Left lobe of liver (tissue), 2 donors: ENCODE results near the gene PHLDB3. TPM values are rescaled to one million over a fixed set of nuclear protein-coding genes. Genes with fewer than 3 reads are reported as not detected.
A peak's percentile ranks its signal among the peaks of the same experiment; 100 is the strongest.
"Not testable (repeated sequence)": the region's sequence is repeated elsewhere in the genome, so short reads cannot be mapped to it uniquely, and the experiment has no call there.

Experiments
- ATAC-seq: fragments of 200-7000 bp; cut with Tn5 transposase; one replicate; pipeline ENCODE4 v1.9.1; 2020; ENCODE audit warnings: mild to moderate bottlenecking, moderate library complexity
- DNase-seq: peaks from one replicate; pipeline ENCODE4 v3.0.0-alpha.2; 2020; ENCODE audit warnings: low spot score
- total RNA-seq: library from RNA; stranded (reverse); gene quantifications from one replicate; pipeline ENCODE4 v1.2.1, GENCODE V29; 2021
- donor health status: DM: no; HTN: no; CAD: no; lungs with moderate emphysema.
- donor health status: DM: no; HTN: yes; CAD: no.

PHLDB3 gene
- total RNA-seq, 1 donor from 2014 or later = 17.7 TPM

- ATAC-seq (no peak), DNase-seq (no peak)
Measured at GRCh38 chr19:43447655-43448054, 56.9 kb downstream of the PHLDB3 start.

- peak; percentile 79 for DNase-seq
- ATAC-seq = peak; percentile 100
Measured at GRCh38 chr19:43446746-43447489, 57.6 kb downstream of the PHLDB3 start.

- DNase-seq = no peak
Measured at GRCh38 chr19:43445426-43445825, 59.1 kb downstream of the PHLDB3 start.

GRCh38 chr19:43444531-43445287 lies 59.8 kb downstream of the PHLDB3 start:
- ATAC-seq (no peak), DNase-seq (no peak)

More at GRCh38 chr19:43445426-43445825, 59.1 kb downstream of the PHLDB3 start:
- no peak for ATAC-seq

DNA sequence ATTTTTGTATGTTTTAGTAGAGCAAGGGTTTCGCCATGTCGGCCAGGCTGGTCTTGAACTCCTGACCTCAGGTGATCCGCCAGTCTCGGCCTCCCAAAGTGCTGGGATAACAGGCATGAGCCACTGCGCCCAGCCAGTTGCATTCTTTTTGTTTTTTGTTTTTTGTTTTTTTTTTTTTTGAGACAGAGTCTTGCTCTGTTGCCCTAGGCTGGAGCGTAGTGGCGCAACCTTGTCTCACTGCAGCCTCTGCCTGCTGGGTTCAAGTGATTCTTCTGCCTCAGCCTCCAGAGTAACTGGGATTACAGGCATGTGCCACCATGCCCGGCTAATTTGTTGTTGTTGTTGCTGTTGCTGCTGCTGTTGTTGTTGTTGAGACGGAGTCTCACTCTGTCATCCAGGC lies 60.5 kb downstream of the PHLDB3 start:
- not testable (repeated sequence) for DNase-seq, ATAC-seq

DNA sequence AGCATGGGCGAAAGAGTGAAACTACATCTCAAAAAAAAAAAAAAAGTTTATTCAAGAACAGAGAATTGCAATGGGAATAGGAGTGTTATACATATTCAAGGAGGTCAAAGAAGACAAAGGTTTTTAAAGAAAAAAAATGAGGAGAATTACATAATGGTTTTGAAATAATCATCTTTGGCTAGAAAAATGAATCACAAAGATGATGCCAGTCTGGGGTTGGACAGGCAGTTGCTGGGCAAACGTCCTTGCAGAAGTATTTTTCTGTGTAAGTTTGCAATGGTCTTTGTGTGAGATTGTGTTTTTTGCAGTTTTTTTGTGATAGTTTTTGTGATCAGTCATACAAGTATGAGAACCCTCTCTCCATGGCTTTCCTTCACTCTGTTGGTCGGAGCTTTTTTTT lies 62.8 kb downstream of the PHLDB3 start:
- DNase-seq = no peak
- ATAC-seq = no peak

DNA sequence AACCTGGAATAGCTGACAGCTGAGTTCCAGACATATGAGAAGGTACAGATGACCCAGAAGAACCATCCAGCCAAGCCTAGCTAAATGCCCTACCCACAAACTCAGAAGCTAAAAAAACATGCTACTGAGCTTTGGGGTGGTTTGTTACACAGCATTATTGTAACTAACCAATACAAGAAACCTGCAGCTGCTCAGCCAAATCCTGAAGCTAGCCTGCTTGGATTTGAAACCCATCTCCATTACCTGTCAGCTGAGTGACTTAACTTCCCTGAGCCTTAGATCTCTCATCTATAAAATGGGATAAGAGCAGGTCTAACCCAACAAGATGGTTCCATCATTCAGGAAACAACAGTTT lies 64.9 kb downstream of the PHLDB3 start:
- no peak for ATAC-seq
- no peak for DNase-seq

DNA sequence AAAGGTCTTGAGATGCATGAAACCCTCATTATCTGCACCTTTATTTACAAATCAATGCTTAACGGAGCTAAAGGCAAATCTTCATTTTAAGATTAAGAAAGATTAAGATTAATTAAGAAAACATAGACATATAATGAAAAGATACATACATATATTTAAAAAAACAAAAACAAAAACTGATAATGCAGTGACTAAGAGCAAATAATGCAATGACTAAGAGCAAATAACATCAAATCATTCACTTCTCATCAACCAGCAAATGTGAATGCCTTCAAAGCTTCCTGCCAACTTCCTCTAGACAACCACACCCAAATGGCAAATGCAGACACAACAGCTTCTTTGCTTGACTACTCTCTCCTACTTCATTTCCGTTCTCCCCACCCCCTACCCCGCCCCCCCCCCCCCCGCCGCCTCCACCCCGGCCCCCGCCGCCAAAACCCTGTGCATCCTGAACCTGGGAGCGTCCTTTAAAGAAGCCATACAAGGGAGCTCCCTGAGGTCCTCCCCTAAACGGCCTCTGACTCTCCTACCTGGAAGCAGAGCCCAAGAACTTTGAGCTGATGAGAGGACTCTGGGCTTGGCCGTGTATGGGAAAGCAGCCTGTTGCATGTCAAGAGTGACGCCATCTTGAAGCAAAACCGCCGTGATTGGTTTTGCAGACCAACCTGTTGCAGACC lies 65.4 kb downstream of the PHLDB3 start:
- DNase-seq (no peak), ATAC-seq (no peak)

GRCh38 chr19:43438291-43439031 lies 66.1 kb downstream of the PHLDB3 start:
- DNase-seq = no peak
- ATAC-seq = no peak

- no peak for ATAC-seq
- no peak for DNase-seq
Measured at GRCh38 chr19:43437712-43438111, 66.8 kb downstream of the PHLDB3 start.

DNA sequence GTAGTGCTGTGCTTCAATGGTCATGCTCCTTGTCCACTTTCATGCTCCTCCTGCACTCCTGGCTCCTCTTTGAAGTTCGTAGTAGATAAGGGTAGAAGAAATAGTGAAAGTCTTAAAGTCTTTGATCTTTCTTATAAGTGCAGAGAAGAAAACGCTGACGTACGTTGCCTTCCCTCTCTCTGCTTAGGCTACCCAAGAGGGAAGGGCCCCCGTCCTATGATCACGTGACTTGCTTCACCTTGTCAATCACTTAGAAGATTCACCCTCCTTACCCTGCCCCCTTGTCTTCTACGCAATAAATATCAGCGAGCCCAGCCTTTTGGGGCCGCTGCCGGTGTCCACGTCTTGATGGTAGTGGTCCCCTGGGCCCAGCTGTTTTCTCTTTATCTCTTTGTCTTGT lies 67.3 kb downstream of the PHLDB3 start:
- not testable (repeated sequence) for ATAC-seq, DNase-seq

GRCh38 chr19:43435775-43436174 lies 68.8 kb downstream of the PHLDB3 start:
- DNase-seq (no peak), ATAC-seq (no peak)

DNA sequence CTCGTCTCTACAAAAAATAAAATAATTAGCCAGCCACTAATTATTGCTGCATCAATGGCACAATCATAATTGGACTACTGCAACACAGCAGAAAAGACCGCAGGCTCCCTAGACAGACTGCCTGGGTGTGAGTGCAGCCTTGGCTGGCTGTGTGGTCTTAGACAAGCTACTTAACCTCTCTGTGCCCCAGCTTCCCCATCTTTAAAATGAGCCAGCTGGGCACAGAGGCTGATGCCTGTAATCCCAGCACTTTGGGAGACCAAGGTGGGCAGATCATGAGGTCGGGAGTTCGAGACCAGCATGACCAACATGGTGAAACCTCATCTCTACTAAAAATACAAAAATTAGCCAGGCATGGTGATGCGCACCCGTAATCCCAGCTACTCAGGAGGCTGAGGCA lies 70.9 kb downstream of the PHLDB3 start:
- DNase-seq (no peak), ATAC-seq (no peak)

DNA sequence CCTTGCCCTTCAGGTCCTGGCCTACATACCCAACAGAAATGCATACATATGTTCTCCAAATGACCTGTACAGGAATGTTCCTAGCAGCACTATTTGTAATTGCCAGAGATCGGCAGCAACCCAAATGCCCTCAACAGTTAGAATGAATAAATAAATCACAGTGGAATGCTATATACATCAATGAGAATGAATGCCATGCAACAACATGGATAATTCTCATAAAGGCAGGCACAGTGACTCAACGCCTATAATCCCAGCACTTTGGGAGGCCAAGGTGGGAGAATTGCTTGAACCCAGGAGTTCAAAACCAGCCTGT lies 71.2 kb downstream of the PHLDB3 start:
- ATAC-seq = no peak
- no peak for DNase-seq

GRCh38 chr19:43430976-43431375 lies 73.6 kb downstream of the PHLDB3 start:
- DNase-seq = no peak
- no peak for ATAC-seq

DNA sequence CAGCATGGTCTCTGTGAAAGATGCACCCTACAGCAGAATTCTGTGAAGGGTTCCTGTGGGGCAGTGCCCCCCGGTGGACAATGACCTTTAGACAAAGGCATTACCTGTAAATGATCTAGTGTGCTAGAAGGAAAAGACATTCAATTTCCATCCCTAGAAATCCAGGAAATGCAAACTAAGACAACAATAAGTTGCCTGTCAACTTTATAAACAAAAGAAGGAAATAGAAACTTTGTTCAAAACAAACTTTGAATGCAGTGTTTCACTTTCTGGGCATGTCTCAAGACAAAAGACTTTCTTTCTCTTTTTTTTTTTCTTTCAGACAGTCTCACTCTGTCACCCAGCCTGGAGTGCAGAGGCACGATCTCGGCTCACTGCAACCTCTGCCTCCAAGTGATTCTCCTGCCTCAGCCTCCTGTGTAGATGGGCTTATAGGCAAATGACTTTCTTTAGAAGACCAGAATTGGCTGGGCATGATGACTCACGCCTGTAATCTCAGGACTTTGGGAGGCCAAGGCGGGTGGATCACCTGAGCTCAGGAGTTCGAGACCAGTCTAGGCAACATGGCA lies 74.3 kb downstream of the PHLDB3 start:
- DNase-seq (no peak), ATAC-seq (no peak)

GRCh38 chr19:43429395-43429794 lies 75.2 kb downstream of the PHLDB3 start:
- no peak for DNase-seq

GRCh38 chr19:43425567-43426392 lies 78.8 kb downstream of the PHLDB3 start:
- DNase-seq (peak; percentile 51), ATAC-seq (peak; percentile 55)

More at GRCh38 chr19:43429395-43429794, 75.2 kb downstream of the PHLDB3 start:
- no peak for ATAC-seq
